Adipocyte (in vitro differentiated cells): ENCODE results near the gene TBC1D17.

ENCODE experiments used
- DNase-seq: peaks from one replicate; pipeline ENCODE4 v3.0.0-alpha.2; 2015; ENCODE audit warnings: low read depth
- H3K27me3 ChIP-seq: replicated peaks from 2 replicates; pipeline ENCODE4 v1.7.0; 2013; ENCODE audit warnings: mild to moderate bottlenecking, low read length, moderate library complexity; ENCODE audit not compliant: control insufficient read depth, insufficient read depth
- H3K36me3 ChIP-seq: 2 replicates; pipeline ENCODE4 v1.7.0; 2013; ENCODE audit warnings: low read length, mild to moderate bottlenecking, moderate library complexity; ENCODE audit not compliant: control insufficient read depth, insufficient read depth, severe bottlenecking
- H3K4me1 ChIP-seq: 2 replicates; pipeline ENCODE4 v1.7.0; 2013; ENCODE audit warnings: mild to moderate bottlenecking, low read length, moderate library complexity; ENCODE audit not compliant: control insufficient read depth, insufficient read depth
- H3K4me3 ChIP-seq: 2 replicates; pipeline ENCODE4 v1.7.0; 2013; ENCODE audit warnings: mild to moderate bottlenecking, low read length, moderate library complexity
- H3K9ac ChIP-seq: 2 replicates; pipeline ENCODE4 v1.7.0; 2013; ENCODE audit warnings: mild to moderate bottlenecking, low read length, moderate library complexity
- H3K9me3 ChIP-seq: 2 replicates; pipeline ENCODE4 v1.7.0; 2013; ENCODE audit warnings: mild to moderate bottlenecking, low read length, moderate library complexity; ENCODE audit not compliant: control insufficient read depth

The TBC1D17 gene

DNA sequence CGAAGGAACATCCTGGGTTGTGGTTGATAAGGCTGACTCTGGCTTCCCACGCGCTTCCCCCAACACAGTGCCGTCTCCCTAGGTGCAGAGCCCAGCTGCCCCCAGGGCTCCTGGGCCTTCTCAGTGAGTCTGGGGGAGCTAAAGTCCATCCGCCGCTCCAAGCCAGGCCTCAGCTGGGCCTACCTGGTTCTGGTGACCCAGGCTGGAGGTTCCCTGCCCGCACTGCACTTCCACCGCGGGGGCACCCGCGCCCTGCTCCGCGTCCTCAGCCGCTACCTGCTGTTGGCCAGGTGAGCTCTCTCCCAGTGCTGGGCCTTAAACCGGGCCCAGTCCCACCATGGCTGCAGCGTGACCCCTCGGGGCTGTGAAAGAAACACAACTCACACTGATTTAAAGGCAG, 3.7 kb downstream of the TBC1D17 start:
- DNase-seq, result no peak
- no peak overlapping the region for H3K9ac ChIP-seq
- H3K4me3 ChIP-seq, result no peak overlapping the region
- no peaks in the 10 kb centered on the region for H3K27me3 ChIP-seq
- H3K36me3 ChIP-seq, result peaks cover 65% of the 10 kb centered on the region
- H3K9me3 ChIP-seq, result no peaks in the 10 kb centered on the region
- H3K4me1 ChIP-seq, result peaks cover 8% of the 10 kb centered on the region

DNA sequence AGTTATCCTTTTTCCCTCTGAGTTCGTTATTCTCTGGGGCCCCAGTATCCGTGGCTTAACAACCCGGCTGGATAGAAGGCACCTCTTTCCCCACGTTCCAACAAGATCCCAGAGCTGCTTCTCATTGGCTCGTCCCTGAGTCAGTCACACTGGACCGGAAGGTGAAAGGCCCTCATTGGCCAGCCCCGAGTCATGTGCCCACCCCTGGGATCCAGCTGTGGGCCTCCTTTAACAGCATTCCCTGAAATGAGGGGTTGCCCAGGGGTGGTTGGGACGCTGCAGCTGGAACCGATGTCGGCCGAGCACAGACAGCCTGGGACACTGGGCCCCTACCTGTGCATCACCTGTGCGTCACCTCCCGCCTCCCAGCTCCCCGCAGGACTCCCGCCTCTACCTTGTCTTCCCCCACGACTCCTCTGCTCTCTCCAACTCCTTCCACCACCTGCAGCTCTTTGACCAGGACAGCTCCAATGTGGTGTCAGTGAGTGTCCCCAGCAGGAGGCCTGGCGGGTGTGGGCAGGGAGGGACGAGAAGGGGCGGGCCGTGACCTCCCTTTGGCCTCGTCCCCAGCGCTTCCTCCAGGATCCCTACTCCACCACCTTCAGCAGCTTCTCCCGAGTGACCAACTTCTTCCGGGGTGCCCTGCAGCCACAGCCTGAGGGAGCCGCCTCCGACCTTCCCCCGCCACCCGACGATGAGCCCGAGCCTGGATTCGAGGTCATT, 4.3 kb downstream of the TBC1D17 start:
- Histone ChIP-seq H3K9ac (no peak overlapping the region), H3K4me3 (no peak overlapping the region), H3K27me3 (no peaks in the 10 kb centered on the region), H3K4me1 (peaks cover 8% of the 10 kb centered on the region), H3K9me3 (no peaks in the 10 kb centered on the region), H3K36me3 (peaks cover 70% of the 10 kb centered on the region)
- DNase-seq, result no peak

- H3K27me3 ChIP-seq, result no peaks in the 10 kb centered on the region
- no peak overlapping the region for H3K9ac ChIP-seq
- H3K4me1 ChIP-seq, result peaks cover 8% of the 10 kb centered on the region
- no peak for DNase-seq
- H3K9me3 ChIP-seq, result no peaks in the 10 kb centered on the region
- H3K4me3 ChIP-seq, result no peak overlapping the region
- peaks cover 72% of the 10 kb centered on the region for H3K36me3 ChIP-seq
Observed at GRCh38 chr19:49882643-49883042, 5.1 kb downstream of the TBC1D17 start.

DNA sequence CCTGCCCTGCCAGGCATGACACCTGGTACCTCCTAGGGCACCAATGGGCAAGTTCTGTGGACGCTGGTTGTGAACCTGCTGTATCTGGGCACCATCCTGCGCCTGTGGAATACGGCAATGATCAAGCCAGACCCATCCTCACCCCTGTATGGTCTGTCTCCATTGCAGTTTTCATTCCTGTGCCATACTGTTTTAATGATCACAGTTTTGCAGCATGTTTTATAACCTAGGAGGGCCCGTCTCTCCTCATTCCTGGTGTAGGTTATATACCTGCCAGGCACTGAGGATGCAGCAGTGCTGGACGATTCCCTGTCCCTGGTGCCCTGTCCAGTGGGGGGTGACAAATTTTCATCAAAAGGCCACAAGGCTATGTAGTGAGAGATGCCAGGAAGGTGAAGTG, 5.6 kb downstream of the TBC1D17 start:
- Histone ChIP-seq H3K36me3 (peaks cover 72% of the 10 kb centered on the region), H3K4me3 (no peak overlapping the region), H3K9ac (no peak overlapping the region), H3K4me1 (peaks cover 8% of the 10 kb centered on the region), H3K9me3 (no peaks in the 10 kb centered on the region), H3K27me3 (no peaks in the 10 kb centered on the region)
- DNase-seq, result no peak

- Histone ChIP-seq H3K27me3 (no peaks in the 10 kb centered on the region), H3K36me3 (peaks cover 68% of the 10 kb centered on the region), H3K9me3 (no peaks in the 10 kb centered on the region), H3K4me3 (no peak overlapping the region), H3K4me1 (no peaks in the 10 kb centered on the region), H3K9ac (no peak overlapping the region)
- DNase-seq, result no peak
Observed at GRCh38 chr19:49884109-49884508, 6.6 kb downstream of the TBC1D17 start.

GRCh38 chr19:49884760-49885159, 7.3 kb downstream of the TBC1D17 start:
- no peak overlapping the region for H3K4me3 ChIP-seq
- H3K9ac ChIP-seq, result no peak overlapping the region
- no peaks in the 10 kb centered on the region for H3K9me3 ChIP-seq
- H3K27me3 ChIP-seq, result no peaks in the 10 kb centered on the region
- H3K36me3 ChIP-seq, result peaks cover 63% of the 10 kb centered on the region
- DNase-seq, result no peak
- H3K4me1 ChIP-seq, result no peaks in the 10 kb centered on the region

- no peak overlapping the region for H3K9ac ChIP-seq
- no peak for DNase-seq
- no peak overlapping the region for H3K4me3 ChIP-seq
- H3K4me1 ChIP-seq, result peaks cover 4% of the 10 kb centered on the region
- H3K36me3 ChIP-seq, result peaks cover 41% of the 10 kb centered on the region
- no peaks in the 10 kb centered on the region for H3K9me3 ChIP-seq
- no peaks in the 10 kb centered on the region for H3K27me3 ChIP-seq
Observed at GRCh38 chr19:49887037-49887664, 9.6 kb downstream of the TBC1D17 start.

GRCh38 chr19:49887665-49888509, 10.4 kb downstream of the TBC1D17 start:
- Histone ChIP-seq H3K36me3 (peaks cover 34% of the 10 kb centered on the region), H3K27me3 (peaks cover 3% of the 10 kb centered on the region), H3K9ac (no peak overlapping the region), H3K4me1 (peaks cover 4% of the 10 kb centered on the region), H3K4me3 (no peak overlapping the region), H3K9me3 (no peaks in the 10 kb centered on the region)
- DNase-seq, result no peak

DNA sequence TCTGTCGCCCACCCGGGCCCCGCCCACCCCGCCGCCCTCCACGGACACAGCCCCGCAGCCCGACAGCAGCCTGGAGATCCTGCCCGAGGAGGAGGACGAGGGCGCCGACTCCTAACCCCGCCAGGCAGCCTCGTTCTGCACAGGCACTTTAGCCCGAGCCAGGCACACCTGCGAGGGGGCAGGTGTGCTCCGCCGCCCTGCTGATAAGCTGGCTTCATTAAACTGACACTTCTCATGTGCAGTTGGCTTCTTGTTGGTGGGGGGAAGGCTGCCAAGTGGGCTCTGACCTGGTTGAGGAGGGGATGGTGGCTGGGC, 11.0 kb downstream of the TBC1D17 start:
- Histone ChIP-seq H3K4me3 (no peak overlapping the region), H3K36me3 (peaks cover 28% of the 10 kb centered on the region), H3K9me3 (no peaks in the 10 kb centered on the region), H3K4me1 (peaks cover 4% of the 10 kb centered on the region), H3K27me3 (peaks cover 5% of the 10 kb centered on the region), H3K9ac (no peak overlapping the region)
- DNase-seq, result no peak

- Histone ChIP-seq H3K4me1 (peaks cover 4% of the 10 kb centered on the region), H3K9me3 (no peaks in the 10 kb centered on the region), H3K27me3 (peaks cover 5% of the 10 kb centered on the region), H3K4me3 (no peak overlapping the region), H3K36me3 (peaks cover 21% of the 10 kb centered on the region), H3K9ac (no peak overlapping the region)
- DNase-seq, result no peak
Observed at GRCh38 chr19:49889038-49889686, 11.7 kb downstream of the TBC1D17 start.
